GM10266 (cell line): ENCODE data around the gene SH3RF2.

Source experiments
- DNase-seq: peaks from one replicate; pipeline ENCODE4 v3.0.0; 2012; ENCODE audit errors: extremely low spot score
- CTCF ChIP-seq: IDR thresholded peaks from 2 replicates; pipeline ENCODE4 v1.5.1; 2012; ENCODE audit warnings: mild to moderate bottlenecking, low read depth; ENCODE audit not compliant: control insufficient read depth, insufficient read depth; ENCODE audit errors: missing control alignments

The SH3RF2 gene

GRCh38 chr5:145969714-145970092, 33.3 kb downstream of the SH3RF2 start:
- TF ChIP-seq CTCF = no peak
- DNase-seq = no peak

GRCh38 chr5:145971108-145971507, 34.7 kb downstream of the SH3RF2 start:
- DNase-seq = no peak
- no peak for TF ChIP-seq CTCF

- no peak for DNase-seq
- TF ChIP-seq CTCF = no peak
These were observed 35.3 kb downstream of the SH3RF2 start for GRCh38 chr5:145971701-145972100.

DNA sequence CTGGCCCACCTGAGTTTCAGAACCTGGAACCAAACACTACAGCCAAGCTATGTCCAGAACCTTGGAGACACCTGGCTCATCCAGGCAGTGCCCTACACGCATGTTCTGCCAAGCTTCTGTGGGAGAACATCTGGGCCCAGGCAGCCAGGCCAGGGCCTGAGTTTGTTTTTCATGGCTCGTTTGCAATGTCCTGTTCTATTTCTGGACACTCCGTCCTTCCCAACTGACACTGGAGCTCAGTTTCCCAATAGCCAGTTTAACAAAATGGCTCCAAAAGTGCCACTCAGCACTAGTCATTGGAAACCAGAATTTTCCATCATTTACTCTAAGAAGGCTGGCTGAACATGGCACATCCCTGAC, 38.6 kb downstream of the SH3RF2 start:
- no peak for TF ChIP-seq CTCF
- no peak for DNase-seq

DNA sequence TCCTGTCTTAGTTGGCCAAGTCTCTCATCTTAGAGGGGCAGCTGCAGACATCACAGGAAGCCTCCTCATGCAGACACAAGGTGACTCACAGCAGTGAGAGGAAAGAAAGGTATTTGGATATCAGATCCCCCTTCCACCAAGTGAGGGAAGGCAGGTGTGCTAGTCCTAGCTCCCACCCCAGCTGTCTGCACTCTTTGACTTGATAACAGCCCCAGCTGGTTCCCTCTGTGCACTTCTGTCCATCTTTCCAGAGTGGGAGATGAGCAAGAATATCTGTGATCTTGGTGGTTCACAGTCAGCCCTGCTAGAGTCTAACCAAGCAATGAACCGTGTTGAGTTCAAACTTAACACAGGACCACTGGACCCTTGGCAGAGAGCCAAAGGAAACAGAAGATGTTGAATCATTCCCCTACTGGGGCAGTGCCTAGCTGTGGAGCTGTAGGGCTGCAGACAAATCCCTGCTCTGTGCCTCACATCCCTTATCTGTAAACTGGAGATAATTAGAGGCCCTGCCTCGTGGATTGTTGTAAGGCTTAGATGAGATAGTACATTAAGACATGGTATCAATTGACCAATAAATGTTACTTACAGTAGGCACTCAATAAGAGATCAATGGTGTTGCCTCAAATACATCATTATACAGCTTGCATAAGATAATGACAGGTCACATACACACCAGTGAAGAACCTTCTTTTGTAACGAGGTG, 39.1 kb downstream of the SH3RF2 start:
- no peak for TF ChIP-seq CTCF
- DNase-seq = no peak

GRCh38 chr5:145976431-145977155, 40.2 kb downstream of the SH3RF2 start:
- DNase-seq = no peak

More at GRCh38 chr5:145976431-145977155, 40.2 kb downstream of the SH3RF2 start:
- TF ChIP-seq CTCF = no peak
